Posterior cingulate gyrus (tissue), 11 donors: ENCODE measurements around the gene ASB18.
A peak's percentile ranks its signal among the peaks of the same experiment; 100 is the strongest.

Experiments used
- DNase-seq, 10 donors: peaks; one replicate each; pipeline versions ENCODE4 v3.0.0 to v3.0.0-alpha.2; 2020 to 2021; ENCODE audit warnings: mixed read lengths in 3 of 10
- intact Hi-C: fragments of 100-400 bp; cut with DNase I; formaldehyde crosslinking; loops from one replicate; pipeline ENCODE4 v1.15.1; 2023

Gene ASB18

DNA sequence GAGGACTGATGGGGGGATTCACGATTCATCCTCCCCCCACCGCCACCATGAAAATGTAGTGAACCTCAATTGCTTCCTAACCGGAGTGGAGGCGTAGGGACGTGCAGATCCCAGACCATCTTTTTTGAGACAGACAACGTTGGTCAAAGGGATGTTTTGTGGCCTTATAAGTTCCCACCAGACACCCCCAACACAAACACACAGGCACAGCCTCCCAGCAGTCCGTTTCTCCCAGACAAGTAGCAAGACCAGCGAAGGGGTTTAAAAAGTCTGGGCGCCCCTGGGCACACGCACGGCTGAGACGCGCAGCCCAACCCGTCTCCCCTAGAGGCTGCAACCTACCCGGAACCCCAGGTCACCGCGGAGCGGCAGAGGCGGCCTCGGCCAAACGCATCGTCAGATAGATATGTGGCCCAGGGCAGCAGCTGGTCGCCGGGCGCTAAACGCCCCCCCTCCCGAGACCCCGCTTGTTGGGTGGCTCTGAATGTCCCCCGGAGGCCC lies 97.4 kb downstream of the ASB18 start:
- DNase-seq: peak in 2 of 10 donors; percentile 37 to 78
- intact Hi-C loops: no loop called here

DNA sequence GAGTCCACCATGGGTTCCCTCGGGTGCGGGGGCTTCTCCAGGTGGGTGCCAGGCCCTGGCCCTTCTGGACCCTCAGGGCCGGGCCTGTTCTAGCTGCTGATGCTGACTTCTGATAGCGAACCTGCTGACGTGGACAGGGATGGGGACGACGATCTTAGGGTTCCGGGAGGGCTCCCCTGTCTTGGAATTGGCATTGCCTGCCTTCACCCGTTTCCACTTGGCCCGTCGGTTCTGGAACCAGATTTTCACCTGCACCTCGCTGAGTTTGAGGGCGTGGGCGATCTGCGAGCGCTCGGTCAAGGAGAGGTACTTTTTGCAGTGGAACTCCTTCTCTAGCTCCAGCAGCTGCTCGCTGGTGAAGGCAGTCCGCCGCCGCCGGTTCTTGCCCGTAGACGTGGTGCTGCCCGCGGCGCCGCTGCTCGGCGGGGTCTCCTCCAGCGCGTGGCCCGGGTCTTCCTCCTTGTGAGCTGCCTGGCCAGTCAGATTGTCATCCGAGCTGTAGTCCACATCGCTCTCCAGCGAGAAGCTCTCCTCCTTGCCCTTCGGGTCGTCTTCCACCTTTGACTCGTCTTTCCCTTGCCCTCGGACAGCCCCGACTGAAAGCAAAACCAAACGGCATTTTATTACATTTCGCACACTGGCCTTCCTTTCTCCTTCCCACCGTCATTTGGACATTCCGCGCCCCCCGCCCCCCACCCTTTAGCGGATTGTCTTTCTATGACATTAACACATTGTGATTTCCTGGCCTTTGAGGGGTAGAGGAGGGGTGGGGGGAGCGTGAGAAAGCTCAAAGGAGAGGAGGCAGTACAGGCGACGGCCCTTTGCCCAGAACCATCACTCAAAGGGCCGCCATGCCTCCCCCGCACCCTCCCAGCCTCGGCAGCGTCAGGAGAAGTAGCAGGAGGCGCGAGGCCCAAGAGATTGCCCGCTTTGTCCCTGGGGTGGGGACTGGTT lies 98.1 kb downstream of the ASB18 start:
- DNase-seq: peak in 2 of 10 donors; percentile 58 to 69

DNA sequence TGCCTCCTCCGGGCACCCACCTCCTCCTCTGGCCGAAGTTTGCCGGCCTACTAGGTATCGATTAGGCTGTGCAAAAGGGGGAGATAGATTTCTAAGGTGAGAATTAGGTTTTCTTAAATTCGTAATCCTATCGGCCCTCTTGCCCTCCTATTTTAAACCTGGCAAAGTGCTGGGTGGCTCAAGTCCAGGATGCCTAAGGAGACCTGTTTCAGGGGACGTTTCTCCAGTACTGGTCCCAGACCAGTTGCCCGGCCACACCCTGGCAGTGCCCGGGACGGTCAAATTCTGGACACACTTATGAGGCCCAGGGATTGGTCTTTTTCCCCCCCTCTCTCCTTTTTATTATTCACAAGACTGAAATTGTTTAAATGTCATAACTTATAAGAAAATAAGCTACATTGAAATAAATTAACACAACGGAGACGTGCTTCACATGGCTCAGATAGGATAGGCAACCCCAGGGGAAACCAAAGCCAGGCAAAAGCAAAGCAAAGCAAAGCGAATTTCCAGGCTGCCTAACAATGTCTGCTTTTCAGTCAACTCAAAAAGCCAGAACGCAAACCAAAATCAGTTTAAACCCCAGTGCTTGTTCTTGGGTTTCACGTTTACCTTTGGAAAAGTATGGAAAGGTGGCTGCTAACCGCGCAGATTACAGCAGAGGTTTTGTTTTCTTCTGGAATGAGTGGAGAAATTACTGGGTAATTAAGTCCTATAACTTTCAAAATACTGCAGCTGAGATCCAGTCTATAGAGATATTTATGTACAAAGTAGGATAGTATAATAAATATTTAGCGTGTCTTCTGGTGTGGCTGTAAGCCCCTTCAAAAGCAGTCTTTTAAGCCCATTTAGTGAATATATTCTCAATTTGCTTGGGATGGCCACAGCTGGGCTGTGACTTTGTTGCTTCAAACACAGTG lies 99.0 kb downstream of the ASB18 start:
- intact Hi-C loops: no loop called here
- DNase-seq: no peak

More for the DNA sequence above, 98.1 kb downstream of the ASB18 start:
- intact Hi-C loops: no loop called here

DNA sequence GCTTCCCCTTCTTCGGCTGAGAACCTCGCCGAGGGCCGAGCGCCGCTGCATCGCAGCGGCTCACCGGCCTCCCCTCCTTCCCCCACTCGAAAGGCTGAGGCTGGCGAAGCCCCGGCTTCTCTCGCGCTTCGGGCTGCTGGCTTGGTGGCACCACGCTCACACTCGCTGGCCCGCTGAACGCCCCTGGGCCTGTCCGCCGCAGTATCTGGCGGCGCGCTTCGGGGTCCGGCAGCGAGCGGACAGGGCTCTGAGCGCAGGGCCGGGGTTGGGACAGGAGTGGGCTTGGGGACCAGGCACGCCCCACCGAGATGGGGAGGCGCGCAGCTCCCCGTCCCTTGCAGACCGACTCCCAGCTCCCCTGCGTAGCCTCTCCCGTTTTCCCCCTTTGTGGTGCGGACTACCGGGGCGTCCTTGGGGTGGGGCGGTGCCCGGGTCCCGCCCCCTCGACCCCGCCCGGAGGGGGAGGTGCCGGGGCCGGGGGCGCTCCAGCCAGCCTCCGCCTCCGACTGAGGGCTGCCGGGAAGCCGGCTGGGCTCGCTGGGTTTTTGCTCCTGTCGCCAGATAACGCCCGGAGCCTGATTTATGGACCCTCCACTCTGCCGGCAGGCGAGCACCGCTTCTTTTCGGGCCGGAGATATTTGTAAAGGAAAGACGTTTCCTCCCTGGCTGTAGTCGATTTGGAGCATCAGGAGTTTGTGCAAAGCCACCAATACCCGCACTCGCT lies 99.8 kb downstream of the ASB18 start:
- peak in 2 of 10 donors; percentile 35 to 70 for DNase-seq

DNA sequence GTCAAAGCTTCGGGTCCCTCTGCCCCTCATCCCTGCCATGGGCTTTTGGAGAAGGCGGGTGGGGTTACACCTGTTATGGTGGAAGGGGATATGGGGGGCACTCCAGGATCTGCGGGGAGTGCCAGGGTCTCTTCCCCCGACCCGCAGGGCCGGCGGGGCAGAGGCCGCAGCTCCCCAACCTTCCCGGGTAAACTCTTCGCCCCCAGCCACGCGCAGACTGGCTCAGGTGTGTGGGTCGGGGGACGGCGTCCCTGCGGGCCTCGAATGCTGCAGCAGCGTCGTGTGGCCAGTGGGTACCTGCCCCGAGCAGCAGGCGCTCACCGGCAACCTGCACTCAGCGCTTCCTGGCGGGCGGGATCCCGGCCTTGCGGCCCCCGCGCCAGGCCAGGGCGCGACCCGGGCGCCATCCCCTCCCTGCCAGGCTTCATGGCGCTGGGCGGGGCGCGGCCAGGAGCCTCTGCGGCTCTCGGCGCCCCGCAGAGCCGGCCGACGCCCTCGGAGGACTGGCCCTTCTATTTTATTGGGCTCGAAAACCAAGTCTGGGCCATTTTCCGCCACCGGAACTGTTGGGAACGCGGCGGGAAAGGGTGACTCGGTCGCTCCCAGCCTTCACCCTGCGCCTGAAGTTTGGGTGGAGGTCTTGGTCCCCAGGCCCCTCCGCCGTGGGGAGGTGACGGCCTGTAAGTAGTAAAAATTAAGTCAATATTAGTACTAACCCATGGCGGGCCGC lies 100.6 kb downstream of the ASB18 start:
- intact Hi-C loops: no loop called here

More for the DNA sequence above, 99.8 kb downstream of the ASB18 start:
- intact Hi-C loops: no loop called here

DNA sequence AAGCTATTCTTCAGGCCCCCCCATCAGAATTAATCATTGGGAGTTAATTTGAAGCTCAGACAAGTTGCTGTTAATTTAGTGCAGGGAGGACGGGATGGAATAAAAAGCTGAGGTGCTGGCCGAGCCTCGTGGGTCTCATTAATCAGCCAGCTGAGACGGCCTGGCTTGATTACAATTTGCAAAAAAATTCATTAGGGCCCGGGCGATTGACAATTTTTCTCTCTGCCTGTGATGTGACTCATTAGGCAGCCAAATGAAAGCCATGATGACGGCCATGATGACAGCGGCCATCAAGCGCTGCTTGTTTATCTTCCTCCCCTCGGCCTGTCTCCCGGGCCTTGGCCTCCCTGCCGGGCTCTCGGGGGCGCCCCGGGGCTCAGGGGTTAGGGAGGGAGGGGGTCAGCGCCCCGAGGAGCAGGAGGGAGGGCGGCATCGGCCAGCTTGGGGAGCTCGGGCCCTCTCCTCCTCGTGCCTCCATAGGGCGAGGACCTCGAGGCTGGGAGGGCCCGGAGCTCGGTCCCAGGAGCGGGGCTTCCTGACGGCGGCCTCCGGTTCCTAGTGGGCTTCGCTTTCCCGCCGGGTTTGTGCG lies 101.2 kb downstream of the ASB18 start:
- DNase-seq: peak in 2 of 10 donors; percentile 50 to 59
- intact Hi-C loops: no loop called here

More for the DNA sequence above, 100.6 kb downstream of the ASB18 start:
- DNase-seq: peak in 2 of 10 donors; percentile 37 to 57

DNA sequence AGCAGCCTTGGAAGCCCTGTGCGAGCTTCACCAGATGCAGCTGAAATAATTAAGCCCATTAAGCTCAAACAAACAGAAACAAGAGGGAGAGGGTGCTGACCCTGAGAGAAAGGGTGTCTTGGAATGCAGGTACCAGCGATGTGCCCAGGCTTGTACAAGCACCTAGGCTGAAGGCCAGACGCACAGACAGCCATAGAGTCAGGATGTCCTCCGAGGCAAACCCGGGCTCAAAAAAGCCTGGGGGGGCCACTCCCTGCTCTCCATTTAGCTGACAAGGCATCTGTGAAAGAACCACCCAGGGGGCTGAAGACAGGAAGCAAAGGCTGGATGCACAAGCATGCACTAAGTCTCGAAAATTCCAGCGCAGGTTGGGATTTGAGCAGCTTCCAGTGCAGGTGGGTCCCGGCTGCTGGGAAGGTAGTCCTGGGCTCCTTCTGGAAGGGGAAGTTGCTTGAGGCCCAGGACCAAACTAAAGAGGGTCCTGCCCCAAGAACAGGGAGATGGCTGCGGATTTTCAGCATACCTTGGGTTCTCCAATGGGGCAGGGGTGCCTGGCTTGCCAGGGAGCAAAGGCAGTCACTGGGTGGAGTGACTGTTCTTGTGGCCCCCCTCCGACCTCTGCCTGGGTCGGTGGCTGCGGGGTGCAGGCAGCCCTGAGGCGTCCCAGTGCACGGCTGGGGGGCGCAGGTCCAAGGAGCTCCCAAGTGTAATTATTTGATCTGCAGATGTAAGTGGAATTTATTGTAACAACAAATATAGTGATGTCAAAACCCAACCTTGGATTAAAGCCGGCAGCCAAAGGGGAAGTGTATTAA lies 102.0 kb downstream of the ASB18 start:
- intact Hi-C loops: no loop called here

DNA sequence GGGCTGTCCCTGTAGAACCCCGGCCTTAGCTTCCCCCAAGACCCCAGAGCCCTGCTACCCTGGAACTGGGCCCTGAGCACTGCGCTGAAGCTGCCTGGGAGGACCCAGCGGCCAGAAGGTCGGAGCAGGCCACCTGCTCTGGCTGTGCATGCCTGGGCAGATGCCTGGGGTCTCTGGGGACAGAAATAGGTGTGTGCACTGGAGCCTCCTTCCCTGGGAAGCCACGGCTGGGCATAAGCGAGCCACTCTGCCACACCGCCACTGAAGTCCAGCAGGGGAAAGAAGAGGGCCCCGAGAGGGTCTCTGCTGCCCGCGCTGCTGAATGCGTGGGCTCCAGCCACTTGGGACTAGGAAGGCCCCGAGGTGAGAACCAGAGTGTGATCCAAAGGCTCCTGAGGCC lies 102.7 kb downstream of the ASB18 start:
- intact Hi-C loops: no loop called here
- DNase-seq: peak in 2 of 10 donors; percentile 27 to 40

More for the DNA sequence above, 102.0 kb downstream of the ASB18 start:
- peak in 2 of 10 donors; percentile 35 to 60 for DNase-seq

DNA sequence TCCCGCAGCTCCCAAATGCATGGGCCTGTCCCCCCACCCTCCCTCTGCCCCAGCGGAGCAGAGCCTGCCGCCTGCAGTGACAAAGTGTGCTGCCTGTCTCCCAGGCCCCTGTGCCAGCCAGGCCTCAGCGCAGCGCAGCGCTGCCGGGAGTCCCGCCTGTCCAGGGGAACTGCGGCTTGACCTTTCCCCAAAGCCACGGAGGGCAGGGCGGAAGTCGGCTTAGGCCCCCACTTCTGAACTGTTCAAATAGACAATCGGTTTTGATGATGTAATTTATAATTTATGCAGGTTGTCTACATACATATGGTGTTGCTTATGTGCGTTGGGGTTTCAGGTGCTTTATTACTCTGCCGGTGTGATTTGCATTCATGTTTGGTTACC lies 103.1 kb downstream of the ASB18 start:
- intact Hi-C loops: no loop called here
- peak in 2 of 10 donors; percentile 47 to 69 for DNase-seq

DNA sequence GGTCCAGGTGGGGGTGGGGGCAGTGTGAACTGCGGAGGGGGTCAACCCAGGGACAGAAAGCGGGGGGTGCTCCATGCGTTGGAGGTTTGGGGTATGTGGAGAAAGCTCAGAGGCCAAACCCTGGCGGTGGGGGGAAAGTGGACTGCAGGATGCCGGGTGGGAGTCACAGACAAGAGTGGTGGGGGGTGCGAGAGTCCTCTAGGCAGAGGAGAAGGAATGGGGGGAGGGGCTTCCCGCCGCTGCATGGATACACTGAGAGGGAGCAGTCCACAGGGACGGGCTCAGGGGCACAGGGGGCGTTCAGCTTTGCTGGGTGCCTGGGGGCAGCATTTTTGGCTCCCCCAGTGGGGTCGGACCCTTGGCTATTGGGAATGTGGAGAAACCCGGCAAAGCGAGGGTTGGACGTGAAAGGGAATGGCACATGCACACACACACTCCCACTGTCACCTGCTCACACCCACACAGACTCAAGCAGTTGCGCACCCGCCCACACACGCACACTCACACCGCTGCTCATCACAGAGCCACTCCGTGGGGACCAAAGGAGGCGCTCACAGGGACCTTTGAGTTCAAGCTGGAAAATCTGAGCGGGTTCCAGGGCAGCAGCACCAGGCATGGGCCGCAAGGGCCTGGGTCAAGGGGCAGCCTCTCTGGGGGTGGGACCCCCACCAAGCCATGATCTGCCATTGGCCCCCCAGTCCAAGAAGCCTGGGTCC lies 103.7 kb downstream of the ASB18 start:
- DNase-seq: peak in 2 of 10 donors; percentile 25 to 67
- intact Hi-C loops: no loop called here

DNA sequence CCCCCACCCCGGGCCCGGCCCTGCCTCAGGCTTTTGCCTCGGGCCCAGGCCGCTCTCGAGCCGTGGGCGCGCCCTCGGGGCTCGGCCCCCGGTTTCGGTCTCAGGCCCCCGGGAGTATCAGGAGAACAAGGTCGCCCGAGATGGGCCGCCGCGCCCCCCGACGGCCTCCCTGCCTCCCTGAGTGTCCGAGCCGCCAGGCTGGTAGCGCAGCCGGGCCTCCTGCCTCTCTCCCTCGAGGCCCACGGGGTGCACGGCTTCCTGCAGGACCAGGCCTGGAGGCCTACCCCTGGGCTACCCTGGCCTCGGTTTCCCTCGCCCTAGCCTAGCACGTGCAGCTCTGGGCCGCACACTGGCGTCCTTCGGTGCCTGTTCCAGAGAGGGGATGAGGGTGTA lies 104.4 kb downstream of the ASB18 start:
- intact Hi-C loops: no loop called here
- DNase-seq: peak in 2 of 10 donors; percentile 45 to 66

DNA sequence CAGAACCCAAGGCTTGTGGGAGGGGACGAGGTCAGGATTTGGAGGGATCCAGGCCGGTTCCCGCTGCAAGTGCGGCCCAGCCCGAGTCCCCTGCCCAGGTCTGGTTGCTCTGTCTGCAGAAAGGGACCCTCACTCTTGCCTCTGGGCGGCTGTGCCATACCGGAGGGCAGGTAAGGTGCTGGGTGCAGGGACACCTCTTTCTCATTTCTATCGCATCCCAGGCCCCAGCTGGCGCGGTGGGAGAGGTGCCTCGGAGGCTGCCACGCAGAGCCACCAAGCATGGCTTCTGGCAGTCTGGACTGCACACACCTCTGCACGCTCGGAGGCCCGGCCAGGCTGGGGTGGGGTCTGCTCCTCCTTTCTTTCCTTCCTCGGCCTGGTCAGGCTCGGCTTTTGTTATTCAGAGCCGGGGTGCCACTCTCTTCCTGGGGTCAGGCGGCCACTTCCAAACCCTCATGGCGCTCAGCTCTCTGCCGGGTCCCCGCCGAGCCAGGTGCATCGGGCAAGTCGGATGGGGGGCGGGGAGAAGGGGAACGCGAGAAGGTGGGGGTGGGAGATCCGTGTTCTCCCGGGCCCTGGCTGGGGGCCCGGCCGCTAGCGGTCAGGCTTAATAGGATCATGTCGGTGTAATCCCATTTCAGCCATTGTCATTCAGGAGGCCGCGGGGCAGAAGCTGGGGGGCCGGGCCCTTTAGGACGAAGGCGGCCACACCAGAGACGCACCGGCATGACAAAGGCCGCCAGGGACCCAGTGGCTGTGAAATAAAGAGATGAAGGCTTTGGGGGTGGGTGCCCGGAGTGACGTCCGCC lies 105.0 kb downstream of the ASB18 start:
- intact Hi-C loops: no loop called here
- DNase-seq: peak in 2 of 10 donors; percentile 61 to 77

DNA sequence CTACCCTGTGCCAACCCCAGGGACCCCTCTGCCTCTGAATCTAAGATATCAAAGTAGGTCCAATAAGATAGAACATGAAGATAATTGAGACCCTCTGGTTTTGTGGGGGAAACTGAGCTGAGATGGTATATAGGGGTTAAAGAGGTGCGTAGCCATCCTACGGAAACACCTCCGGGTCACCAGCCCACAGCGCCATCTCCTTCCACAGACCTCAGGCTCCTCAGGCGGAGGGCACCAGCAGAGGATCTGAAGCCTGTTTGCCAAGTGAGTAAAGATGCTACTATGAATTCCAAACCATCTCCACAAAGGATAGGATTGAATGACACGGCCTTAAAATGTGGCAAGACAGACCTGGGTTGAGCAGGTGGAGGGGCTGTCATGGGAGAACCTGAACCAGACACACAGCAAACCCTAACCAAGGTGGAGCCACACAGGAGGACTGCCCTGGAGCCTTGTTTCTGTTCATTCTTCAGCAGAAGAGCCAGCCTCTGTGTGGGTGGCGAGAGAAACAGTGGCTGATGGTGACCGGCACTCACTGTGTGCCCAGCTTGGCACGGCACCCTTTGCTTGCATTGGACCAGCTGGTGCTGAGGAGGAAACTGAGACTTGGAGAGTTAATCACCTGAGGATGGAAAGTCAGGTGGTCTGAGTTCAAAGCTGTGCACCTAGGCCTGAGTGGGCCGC lies 106.2 kb downstream of the ASB18 start:
- DNase-seq: peak in 3 of 10 donors; percentile 35 to 77 (median 55)
- intact Hi-C loops: no loop called here

DNA sequence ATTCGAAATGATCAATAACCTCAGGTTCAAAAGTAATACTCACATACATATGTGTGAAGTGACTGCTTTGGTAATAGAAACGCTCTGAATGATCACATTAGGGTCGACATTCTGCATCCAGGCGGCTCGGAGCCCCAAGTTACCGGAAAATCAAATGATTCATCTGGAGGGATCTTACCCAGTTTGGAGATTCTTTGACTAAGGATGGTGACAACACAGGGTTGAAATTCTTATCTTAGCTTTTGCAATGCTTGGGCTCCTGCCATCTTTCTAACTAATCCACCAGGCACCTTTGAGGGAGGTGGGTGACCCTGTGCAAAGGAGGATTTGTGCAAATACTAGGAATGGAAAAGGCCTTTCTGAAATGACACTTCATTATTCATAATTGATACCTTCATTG lies 106.8 kb downstream of the ASB18 start:
- DNase-seq: peak in 1 of 10 donors; percentile 11
- intact Hi-C loops: no loop called here

DNA sequence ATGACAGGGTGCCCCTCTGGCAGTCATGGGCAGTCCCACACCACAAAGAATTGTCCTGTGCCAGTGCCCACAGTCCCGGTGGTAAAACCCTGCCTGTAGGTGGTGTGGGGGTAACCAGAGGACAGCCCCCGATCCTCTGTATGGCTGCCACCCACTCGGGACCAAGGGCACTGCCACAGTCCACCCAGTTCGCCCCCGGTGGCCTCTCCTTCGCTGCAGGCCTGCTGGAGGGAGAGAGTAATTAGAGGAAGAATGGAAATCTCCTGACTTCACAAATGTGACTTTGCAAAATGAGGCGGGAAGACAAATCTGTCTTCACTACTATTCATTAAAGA lies 107.4 kb downstream of the ASB18 start:
- DNase-seq: peak in 3 of 10 donors; percentile 39 to 66 (median 59)

More for the DNA sequence above, 107.4 kb downstream of the ASB18 start:
- intact Hi-C loops: no loop called here
